CD4-positive, alpha-beta T cell (primary cell): ENCODE results near the gene CCNL1. TPM values are rescaled to one million over a fixed set of nuclear protein-coding genes. Genes with fewer than 3 reads are reported as not detected.

Experiments
- ATAC-seq: fragments of 200-7000 bp; cut with Tn5 transposase; one replicate; pipeline ENCODE4 v1.10.0; 2022; ENCODE audit warnings: mild to moderate bottlenecking; ENCODE audit not compliant: poor library complexity
- CTCF ChIA-PET: fragments of 350-600 bp; sonication (Branson Sonifier 250); formaldehyde crosslinking; loops from one replicate; lab custom pipeline; 2021; ENCODE audit warnings: antibody characterized with exemption, inconsistent platforms; lab: Charles Lee
- POLR2A ChIA-PET: fragments of 350-600 bp; sonication (Branson Sonifier 250); formaldehyde crosslinking; loops from one replicate; lab custom pipeline; 2021; ENCODE audit warnings: antibody characterized with exemption, inconsistent platforms; lab: Charles Lee
- DNase-seq, 14 experiments: peaks; one replicate each; pipeline ENCODE4 v3.0.0-alpha.2; 2013 to 2020; ENCODE audit warnings: mixed read lengths in 2 of 14
- H3K27ac ChIP-seq, 2 donors: one replicate each; pipeline versions ENCODE4 v1.5.1 to v1.7.0; 2013; ENCODE audit warnings: low read length in 2 of 2, low read depth in 1 of 2, mild to moderate bottlenecking in 1 of 2
- H3K27me3 ChIP-seq, 2 experiments: 1 replicate in 1 of 2; 2 replicates in 1 of 2; pipeline versions ENCODE4 v1.6.1 to v1.7.0; 2013; ENCODE audit warnings: low read length in 2 of 2, control low read depth in 1 of 2, mild to moderate bottlenecking in 1 of 2, moderate library complexity in 1 of 2; ENCODE audit not compliant: insufficient read depth in 2 of 2, control insufficient read depth in 1 of 2
- H3K36me3 ChIP-seq: one replicate; pipeline ENCODE4 v1.6.1; 2013; ENCODE audit warnings: low read length, control low read depth; ENCODE audit not compliant: insufficient read depth
- H3K4me1 ChIP-seq: one replicate; pipeline ENCODE4 v1.6.1; 2013; ENCODE audit warnings: low read length, control low read depth; ENCODE audit not compliant: insufficient read depth
- H3K4me3 ChIP-seq: one replicate; pipeline ENCODE4 v1.5.1; 2013; ENCODE audit warnings: mild to moderate bottlenecking, low read length, moderate library complexity
- H3K9me3 ChIP-seq, 2 experiments: 1 replicate in 1 of 2; 2 replicates in 1 of 2; pipeline versions ENCODE4 v1.6.1 to v1.7.0; 2013; ENCODE audit warnings: low read length in 2 of 2, mild to moderate bottlenecking in 2 of 2, control low read depth in 1 of 2, moderate library complexity in 1 of 2; ENCODE audit not compliant: control insufficient read depth in 1 of 2, insufficient read depth in 1 of 2
- H3K27ac Mint-ChIP-seq: one replicate; pipeline ENCODE4 v1.8.0; 2020; ENCODE audit warnings: mixed read lengths
- H3K27me3 Mint-ChIP-seq: one replicate; pipeline ENCODE4 v1.8.0; 2021; ENCODE audit warnings: mixed read lengths
- H3K36me3 Mint-ChIP-seq: one replicate; pipeline ENCODE4 v1.8.0; 2021; ENCODE audit warnings: low read depth, mixed read lengths
- H3K4me1 Mint-ChIP-seq: one replicate; pipeline ENCODE4 v1.8.0; 2021; ENCODE audit warnings: low read depth, mixed read lengths
- H3K4me3 Mint-ChIP-seq: one replicate; pipeline ENCODE4 v1.8.0; 2020; ENCODE audit warnings: mild to moderate bottlenecking, mixed read lengths
- H3K9me3 Mint-ChIP-seq: one replicate; pipeline ENCODE4 v1.8.0; 2020; ENCODE audit warnings: mixed read lengths
- intact Hi-C, 2 experiments: fragments of 100-400 bp; cut with DNase I in 1 of 2; cut with micrococcal nuclease in 1 of 2; formaldehyde crosslinking; loops; one replicate each; pipeline versions ENCODE4 v1.15.1 to v1.9.0; 2023 to 2025; cut with DNase I, micrococcal nuclease
- total RNA-seq, 174 experiments: library from RNA in 2 of 174; stranded (reverse) in 2 of 174; gene quantifications; one replicate each; pipeline ENCODE4 v1.2.3 and lab custom pipeline; 2021 to 2026
- TF ChIP-seq, protein P1 (sequence below): fragments of 200-600 bp; IDR thresholded peaks from one replicate; pipeline ENCODE4 v1.8.0; 2022; ENCODE audit warnings: antibody characterized with exemption, mild to moderate bottlenecking

CCNL1 gene
- total RNA-seq, 2 experiments from 2014 or later = 1,350 to 1,388 TPM

GRCh38 chr3:157128771-157129681 lies 30.9 kb downstream of the CCNL1 start:
- ChIA-PET POLR2A (interaction anchor here (1.5 to 4.7 kb wide), 5 partner anchors 20 to 574 kb away, joined by 3 to 42 read pairs (median 13); partner anchors contain the start of genes CCNL1 and SSR3), CTCF (interaction anchor here (0.9 to 2.9 kb wide), 5 partner anchors 8 to 48 kb away, joined by 3 to 24 read pairs (median 10); no protein-coding TSS in a partner anchor)
- H3K4me1 Mint-ChIP-seq = peaks cover 59% of the 10 kb centered on the region
- H3K36me3 ChIP-seq = no peaks in the 10 kb centered on the region
- peak; percentile 5 for ATAC-seq
- peak overlapping the region; percentile 98 for H3K27ac Mint-ChIP-seq
- intact Hi-C loops = loop anchor here (2.0 to 5.0 kb wide), 4 partner anchors 14 to 577 kb away; no protein-coding TSS in a partner anchor
- H3K4me3 ChIP-seq = peak overlapping the region; percentile 28
- peaks cover 67% of the 10 kb centered on the region for H3K4me1 ChIP-seq
- no peaks in the 10 kb centered on the region for H3K36me3 Mint-ChIP-seq
- TF ChIP-seq, protein P1, sequence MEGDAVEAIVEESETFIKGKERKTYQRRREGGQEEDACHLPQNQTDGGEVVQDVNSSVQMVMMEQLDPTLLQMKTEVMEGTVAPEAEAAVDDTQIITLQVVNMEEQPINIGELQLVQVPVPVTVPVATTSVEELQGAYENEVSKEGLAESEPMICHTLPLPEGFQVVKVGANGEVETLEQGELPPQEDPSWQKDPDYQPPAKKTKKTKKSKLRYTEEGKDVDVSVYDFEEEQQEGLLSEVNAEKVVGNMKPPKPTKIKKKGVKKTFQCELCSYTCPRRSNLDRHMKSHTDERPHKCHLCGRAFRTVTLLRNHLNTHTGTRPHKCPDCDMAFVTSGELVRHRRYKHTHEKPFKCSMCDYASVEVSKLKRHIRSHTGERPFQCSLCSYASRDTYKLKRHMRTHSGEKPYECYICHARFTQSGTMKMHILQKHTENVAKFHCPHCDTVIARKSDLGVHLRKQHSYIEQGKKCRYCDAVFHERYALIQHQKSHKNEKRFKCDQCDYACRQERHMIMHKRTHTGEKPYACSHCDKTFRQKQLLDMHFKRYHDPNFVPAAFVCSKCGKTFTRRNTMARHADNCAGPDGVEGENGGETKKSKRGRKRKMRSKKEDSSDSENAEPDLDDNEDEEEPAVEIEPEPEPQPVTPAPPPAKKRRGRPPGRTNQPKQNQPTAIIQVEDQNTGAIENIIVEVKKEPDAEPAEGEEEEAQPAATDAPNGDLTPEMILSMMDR = no peak
- H3K9me3 ChIP-seq = no peaks in the 10 kb centered on the region
- H3K4me3 Mint-ChIP-seq = peak overlapping the region; percentile 80
- no peaks in the 10 kb centered on the region for H3K9me3 Mint-ChIP-seq
- H3K27me3 ChIP-seq = no peaks in the 10 kb centered on the region
- no peaks in the 10 kb centered on the region for H3K27me3 Mint-ChIP-seq
- peak overlapping the region; percentile 80 to 92 for H3K27ac ChIP-seq
- peak in 13 of 14 experiments; percentile 16 to 83 (median 48) for DNase-seq

DNA sequence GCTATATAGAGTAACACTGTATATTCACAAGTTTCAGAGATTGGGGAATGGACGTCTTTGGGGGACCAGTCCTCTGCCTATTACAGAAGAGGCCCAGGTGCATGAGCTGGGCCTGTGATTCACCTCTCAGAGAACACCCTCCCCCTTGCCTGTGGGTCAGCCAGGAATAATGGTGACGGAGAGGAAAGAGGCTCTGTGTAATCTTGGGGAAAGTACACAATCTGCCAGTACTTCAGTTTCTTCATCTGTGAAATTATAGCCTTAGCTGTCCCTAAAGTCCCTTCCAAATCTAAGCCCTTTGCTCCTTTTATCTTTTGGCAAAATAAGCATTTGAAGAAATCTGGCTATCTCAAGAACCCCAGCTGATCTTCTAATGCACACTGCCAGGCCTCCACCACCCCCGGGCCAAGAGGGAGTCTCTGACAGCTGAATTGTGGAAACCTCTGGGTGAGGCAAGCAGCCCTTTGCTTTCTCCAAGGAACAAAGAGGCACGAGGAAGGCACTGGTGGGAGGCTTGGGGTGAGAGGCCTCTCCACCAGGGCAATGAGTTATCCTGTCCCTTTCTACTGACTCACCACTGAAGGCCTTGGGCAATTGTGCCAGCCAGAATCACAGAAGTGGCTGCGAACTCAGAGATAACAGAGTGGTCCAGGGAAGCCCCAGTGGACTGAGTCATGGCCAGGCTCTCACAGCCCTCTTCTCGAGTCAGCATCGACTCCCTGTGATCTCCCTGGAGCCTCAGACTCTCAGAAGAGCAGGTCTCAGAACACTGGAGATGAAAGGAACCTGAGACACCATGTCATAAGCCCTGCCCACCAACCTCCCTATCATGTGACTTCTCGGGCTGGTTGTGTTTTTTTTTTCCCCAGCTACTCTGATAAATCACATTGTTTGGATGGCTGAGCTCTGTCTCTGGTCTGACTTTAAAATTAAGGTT lies 31.8 kb downstream of the CCNL1 start:
- peaks cover 59% of the 10 kb centered on the region for H3K4me1 Mint-ChIP-seq

More for the DNA sequence above, 31.8 kb downstream of the CCNL1 start:
- peak; percentile 72 for ATAC-seq
- Mint-ChIP-seq H3K27ac (peak overlapping the region; percentile 98), H3K36me3 (no peaks in the 10 kb centered on the region), H3K9me3 (no peaks in the 10 kb centered on the region), H3K4me3 (peak overlapping the region; percentile 61), H3K27me3 (no peaks in the 10 kb centered on the region)
- intact Hi-C loops = loop anchor here (2.0 to 5.0 kb wide), 4 partner anchors 13 to 576 kb away; no protein-coding TSS in a partner anchor
- H3K27ac ChIP-seq = peak overlapping the region; percentile 80 to 92
- no peaks in the 10 kb centered on the region for H3K27me3 ChIP-seq
- ChIA-PET CTCF (interaction anchor here (1.1 to 2.9 kb wide), 4 partner anchors 9 to 47 kb away, joined by 4 to 20 read pairs (median 10); no protein-coding TSS in a partner anchor), POLR2A (interaction anchor here (1.5 to 4.7 kb wide), 4 partner anchors 21 to 573 kb away, joined by 3 to 42 read pairs (median 13); partner anchors contain the start of genes CCNL1 and SSR3)
- H3K4me3 ChIP-seq = no peak overlapping the region
- peak; percentile 37 to 92 (median 58) for DNase-seq
- no peaks in the 10 kb centered on the region for H3K36me3 ChIP-seq
- peaks cover 58% of the 10 kb centered on the region for H3K4me1 ChIP-seq
- TF ChIP-seq, protein P1 = no peak
- no peaks in the 10 kb centered on the region for H3K9me3 ChIP-seq
